HG03378 (cell line): ENCODE results near the gene ENTPD6.
A peak's percentile ranks its signal among the peaks of the same experiment; 100 is the strongest.
"Not testable (repeated sequence)": the region's sequence is repeated elsewhere in the genome, so short reads cannot be mapped to it uniquely, and the experiment has no call there.

Source experiments
- ATAC-seq: cut with Tn5 transposase; IDR thresholded peaks from one replicate; pipeline ENCODE4 v1.9.1; 2021; ENCODE audit warnings: mild to moderate bottlenecking, moderate library complexity; ENCODE audit not compliant: unreplicated experiment

The ENTPD6 gene

DNA sequence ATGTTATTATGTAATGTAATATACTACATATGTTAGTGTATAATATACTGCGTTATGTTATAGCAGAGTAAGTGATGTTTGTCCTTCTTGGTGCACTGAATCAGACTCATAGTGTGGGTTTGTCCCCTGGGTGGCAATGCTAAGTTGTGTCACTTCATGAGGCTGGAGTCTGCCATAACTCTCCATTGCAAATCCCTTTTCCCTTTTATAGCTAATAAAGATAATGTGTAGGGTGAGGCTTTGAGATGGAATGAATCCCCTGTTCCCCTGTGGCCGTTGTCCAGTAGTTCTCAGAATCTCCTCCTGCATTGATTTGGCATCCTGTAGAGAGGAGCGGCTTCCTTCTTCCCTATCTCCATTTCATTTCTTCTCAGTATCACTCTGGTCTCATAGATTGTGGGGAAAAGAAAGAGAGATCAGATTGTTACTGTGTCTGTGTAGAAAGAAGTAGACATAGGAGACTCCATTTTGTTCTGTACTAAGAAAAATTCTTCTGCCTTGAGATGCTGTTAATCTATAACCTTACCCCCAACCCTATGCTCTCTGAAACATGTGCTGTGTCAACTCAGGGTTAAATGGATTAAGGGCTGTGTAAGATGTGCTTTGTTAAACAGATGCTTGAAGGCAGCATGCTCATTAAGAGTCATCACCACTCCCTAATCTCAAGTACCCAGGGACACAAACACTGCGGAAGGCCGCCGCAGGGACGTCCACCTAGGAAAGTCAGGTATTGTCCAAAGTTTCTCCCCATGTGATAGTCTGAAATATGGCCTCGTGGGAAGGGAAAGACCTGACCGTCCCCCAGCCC, 45.5 kb downstream of the ENTPD6 start:
- ATAC-seq = not testable (repeated sequence)

DNA sequence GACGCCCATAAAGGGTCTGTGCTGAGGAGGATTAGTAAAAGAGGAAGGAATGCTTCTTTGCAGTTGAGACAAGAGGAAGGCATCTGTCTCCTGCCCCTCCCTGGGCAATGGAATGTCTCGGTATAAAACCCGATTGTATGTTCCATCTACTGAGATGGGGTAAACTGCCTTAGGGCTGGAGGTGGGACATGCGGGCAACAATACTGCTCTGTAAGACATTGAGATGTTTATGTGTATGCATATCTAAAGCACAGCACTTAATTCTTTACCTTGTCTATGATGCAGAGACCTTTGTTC, 46.1 kb downstream of the ENTPD6 start:
- ATAC-seq = not testable (repeated sequence)

- no peak for ATAC-seq
Observed at GRCh38 chr20:25242231-25242630, 46.7 kb downstream of the ENTPD6 start.

GRCh38 chr20:25243416-25243979, 48.0 kb downstream of the ENTPD6 start:
- ATAC-seq = no peak

DNA sequence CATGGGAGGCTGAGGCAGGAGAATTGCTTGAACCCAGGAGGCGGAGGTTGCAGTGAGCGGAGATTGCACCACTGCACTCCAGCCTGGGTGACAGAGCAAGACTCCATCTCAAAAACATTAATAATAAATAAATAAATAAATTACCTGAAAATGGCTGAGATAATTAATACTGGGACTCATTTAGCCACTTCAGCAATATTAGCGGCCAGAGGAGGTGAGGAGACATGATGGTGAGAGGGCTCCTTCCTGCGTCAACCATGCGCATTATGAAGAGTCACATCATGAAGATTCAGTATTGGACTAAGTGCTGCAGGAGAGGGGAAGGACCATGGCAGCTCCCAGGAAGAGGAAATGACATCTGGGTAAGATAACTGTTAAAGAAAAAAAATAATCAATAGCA, 49.5 kb downstream of the ENTPD6 start:
- no peak for ATAC-seq

- ATAC-seq = no peak
Observed at GRCh38 chr20:25245461-25245860, 49.9 kb downstream of the ENTPD6 start.

GRCh38 chr20:25246182-25246999, 50.9 kb downstream of the ENTPD6 start:
- peak; percentile 37 for ATAC-seq

DNA sequence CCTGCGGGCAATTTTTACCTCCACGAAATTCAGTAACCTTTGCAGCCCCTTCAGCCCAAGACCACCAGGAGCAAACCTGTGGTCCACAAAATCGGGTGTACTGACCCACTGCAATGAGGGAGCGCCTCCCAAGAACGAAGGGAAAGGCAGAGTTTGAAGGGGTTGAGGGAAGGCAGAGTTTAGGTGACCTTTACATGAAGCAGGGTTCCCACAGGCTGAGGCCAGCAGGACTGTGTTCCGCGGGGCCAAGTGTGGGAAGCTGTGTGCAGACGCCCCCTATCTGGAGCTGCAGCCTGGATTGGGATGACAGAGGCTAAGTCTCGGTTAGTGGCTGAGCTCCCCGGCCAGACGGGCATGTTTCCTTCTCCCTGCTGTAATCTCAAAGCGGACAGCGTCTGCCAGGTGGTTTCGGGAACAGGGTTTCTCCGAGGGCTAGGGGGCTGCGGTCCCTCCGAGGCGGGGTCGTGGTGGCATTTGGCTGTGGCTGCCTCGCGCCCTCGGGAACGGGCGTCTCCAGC, 51.5 kb downstream of the ENTPD6 start:
- ATAC-seq = no peak

DNA sequence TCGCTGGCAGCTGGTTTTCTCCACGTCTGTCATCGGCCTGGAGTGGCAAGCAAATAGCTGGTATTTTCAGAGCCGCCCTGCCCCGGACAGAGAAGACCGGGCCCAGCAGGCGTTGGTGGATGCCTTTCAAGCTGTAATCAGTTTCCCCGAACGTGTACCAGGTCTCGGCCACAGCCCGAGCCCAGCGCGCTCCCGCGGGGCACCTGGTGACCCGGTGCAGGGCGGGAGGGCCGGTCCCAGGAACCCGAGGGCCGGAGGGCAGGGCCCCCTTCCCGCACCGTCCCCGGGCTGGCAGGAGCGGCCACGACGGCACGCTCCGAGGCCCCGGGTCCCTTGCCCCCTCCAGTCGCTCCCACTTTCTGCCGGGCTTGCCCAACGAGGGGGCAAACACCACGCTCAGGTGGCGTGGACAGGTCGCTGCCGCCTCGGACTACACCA, 52.0 kb downstream of the ENTPD6 start:
- ATAC-seq = peak; percentile 32

DNA sequence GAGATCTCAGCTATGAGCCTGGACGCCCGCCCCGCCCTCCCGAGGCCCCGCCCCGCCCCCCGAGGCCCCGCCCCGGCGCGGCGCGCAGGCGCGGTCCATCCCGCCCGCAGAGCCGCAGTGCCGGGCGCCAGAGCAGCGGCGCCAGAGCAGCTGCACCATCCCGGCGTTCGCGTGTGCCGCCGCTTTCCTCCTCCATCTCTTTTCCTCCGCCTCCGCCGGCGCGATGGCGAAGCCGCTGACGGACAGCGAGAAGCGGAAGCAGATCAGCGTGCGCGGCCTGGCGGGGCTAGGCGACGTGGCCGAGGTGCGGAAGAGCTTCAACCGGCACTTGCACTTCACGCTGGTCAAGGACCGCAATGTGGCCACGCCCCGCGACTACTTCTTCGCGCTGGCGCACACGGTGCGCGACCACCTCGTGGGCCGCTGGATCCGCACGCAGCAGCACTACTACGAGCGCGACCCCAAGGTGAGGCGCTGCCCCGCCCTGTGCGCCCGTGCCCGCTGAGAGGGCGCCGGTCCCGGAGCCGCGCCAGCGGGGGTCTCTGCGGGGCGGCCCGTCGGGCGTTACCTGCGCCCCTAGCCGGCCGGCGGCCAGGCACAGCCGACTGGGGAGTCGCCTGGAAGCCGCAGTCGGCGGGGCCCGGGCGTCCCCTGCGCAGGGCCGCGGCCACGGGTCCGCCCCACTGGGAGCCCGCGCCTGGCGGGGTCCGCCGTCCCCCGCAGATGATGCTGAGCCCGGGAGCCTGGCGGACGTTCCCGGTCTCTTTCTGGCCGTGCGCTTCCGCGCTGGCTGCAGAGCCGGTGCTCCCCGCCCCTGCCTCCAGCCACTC, 52.7 kb downstream of the ENTPD6 start, which contains the start of gene PYGB:
PYGB (plus strand) TSS at position 130 of the 830 bp plus-strand sequence; CDS start at position 224, 94 bp downstream.
- ATAC-seq = peak; percentile 54

DNA sequence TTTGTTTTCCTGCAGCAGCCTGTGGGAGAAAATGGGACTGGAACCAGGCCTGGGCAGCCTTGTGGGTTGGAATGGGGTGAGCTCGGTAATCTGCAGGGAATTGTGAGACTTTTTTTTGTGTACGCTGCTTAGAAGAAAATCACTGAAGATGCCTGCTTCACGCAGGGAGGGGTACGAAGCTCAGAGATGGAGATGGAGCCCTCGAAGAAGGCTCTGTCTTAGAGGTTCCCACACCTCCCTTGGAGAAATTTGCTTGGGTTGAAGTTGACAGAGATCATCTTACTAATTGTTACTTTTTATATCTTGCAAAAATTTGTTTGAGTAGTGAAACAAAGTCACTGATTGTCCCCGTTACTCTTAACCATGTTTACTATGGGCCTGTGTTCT, 53.3 kb downstream of the ENTPD6 start:
- no peak for ATAC-seq

- no peak for ATAC-seq
Observed at GRCh38 chr20:25249198-25249931, 53.9 kb downstream of the ENTPD6 start.

DNA sequence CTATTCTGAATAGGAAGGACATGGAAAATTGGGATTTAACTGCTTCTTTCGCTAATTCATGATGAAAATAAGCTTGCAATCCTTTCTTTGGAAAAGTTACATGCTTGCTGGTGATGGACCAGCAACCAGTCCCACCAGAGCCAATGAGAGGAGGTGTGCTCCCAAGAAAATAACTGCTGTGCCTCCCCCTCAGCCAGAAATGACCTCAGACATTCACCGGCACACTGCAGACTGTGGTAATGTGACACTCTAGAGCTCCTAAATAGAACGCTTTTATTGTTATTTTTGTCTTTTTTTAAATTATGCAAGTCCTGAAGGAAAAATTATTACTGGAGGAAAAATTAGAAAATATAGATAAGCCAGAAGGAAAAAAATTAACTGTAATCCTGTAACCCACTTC, 55.0 kb downstream of the ENTPD6 start:
- no peak for ATAC-seq

DNA sequence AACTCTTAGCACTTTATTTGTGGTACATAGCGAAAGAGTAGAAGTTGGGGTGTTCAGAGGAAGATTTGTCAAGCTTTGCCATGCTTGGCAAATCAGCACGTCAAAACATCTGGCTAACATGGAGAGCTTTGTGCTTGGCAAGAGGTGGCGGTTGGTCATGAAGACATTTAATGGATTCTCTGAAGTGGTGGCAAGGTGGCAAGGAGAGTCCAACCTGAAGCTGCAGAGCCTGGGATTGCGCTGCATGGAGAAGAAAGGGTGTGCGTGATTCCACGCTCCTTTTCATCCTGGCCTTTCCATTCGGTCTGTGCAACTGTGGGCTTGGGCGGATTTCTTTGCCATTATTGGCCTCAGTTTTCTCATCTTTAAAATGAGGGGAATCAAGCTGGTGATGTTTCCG, 55.5 kb downstream of the ENTPD6 start:
- ATAC-seq = no peak

- ATAC-seq = no peak
Observed at GRCh38 chr20:25251558-25251957, 56.0 kb downstream of the ENTPD6 start.

DNA sequence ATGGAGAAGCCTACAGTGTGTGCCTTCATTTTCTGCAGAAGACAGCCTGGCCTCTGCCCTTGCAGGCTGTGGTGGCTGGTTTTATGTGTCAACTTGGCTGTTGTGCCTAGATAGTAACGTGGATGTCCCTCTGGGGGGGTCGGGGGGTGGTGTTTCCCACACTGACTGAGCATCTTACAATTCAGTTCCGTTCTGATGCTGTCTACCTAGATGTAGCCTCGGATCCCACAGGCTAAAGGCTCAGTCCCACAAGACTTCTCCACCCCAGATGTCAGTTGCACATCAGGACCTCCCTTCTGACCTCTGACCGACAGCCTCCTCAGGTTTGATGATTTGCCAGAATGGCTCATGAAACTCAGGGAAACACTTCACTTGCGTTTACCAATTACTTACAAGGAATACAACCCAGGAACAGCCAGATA, 56.7 kb downstream of the ENTPD6 start:
- no peak for ATAC-seq

DNA sequence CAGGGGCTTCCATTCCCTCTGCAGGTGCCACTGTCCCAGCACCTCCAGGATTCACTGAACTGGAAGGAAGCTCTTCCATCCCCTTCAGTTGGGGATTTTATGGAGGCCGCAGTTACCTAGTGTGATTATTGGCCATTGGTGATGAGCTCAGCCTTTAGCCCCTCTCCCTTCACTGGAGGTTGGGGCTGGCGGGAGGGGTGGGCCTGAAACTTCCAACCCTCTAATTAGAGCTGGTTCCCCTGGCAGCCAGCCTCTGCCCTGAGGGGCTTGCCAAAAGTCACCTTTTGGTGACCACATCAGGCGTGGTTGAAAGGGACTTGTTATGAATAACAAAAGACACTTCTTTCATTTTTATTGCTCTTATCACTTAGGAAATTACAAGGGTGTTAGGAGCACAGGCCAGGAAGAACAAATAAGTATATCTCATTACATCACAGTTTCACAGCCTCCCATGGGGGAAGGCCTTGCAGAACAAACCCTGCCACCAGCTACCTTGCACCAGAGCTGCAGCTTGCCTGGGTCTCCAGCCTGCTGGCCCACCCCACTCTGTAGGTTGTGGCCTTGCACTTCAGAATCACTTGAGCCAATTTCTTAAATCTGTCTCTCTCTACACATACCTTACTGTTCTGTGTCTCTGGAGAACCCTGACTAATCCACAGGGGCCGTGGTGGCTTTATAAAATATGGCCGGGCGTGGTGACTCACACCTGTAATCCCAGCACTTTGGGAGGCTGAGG, 57.3 kb downstream of the ENTPD6 start:
- ATAC-seq = no peak

- no peak for ATAC-seq
Observed at GRCh38 chr20:25253606-25254275, 58.2 kb downstream of the ENTPD6 start.

GRCh38 chr20:25254571-25254970, 59.1 kb downstream of the ENTPD6 start:
- ATAC-seq = no peak
